ENCODE results near the gene PARVB. TPM values are rescaled to one million over a fixed set of nuclear protein-coding genes. Genes with fewer than 3 reads are reported as not detected.
A peak's percentile ranks its signal among the peaks of the same experiment; 100 is the strongest.

PARVB gene
- 34.6 TPM for polyA plus RNA-seq (2013, experiment 1 of 2; ENCODE audit: insufficient read length)
- polyA plus RNA-seq (2013, experiment 2 of 2; ENCODE audit: insufficient read length), result 33.2 TPM

- DNase-seq, result peak; percentile 31
These were observed at the start of gene PARVB for GRCh38 chr22:44024288-44024921. TSS of gene PARVB (plus strand) at chr22:44024302. CDS start at chr22:44024340, 38 bp downstream.

GRCh38 chr22:43975041-43975440, 49.1 kb upstream of the PARVB start:
- no peak for DNase-seq

- no peak for DNase-seq
These were observed 47.0 kb upstream of the PARVB start for GRCh38 chr22:43976861-43977795.

DNA sequence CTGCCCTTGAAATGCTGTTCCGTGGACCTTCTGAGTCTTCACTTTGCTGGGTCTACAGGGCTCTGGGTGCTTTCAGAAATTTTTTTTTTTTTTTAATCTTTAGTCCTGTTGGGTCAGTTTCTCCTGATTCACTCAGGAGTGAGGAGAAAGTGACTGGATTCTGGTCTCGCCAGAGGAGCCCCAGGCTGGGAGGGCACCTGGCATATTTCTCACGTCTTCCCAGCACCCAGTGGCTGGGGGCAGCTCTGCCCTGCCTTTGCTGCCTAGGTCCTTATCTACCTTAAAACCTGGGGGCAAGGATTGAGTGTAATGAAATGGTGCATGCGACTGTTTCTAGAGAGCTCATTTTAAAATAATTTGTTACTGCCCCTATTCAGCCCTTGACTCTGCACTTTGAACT, 45.5 kb upstream of the PARVB start:
- no peak for DNase-seq

- DNase-seq, result no peak
These were observed 43.5 kb upstream of the PARVB start for GRCh38 chr22:43980579-43980978.

DNA sequence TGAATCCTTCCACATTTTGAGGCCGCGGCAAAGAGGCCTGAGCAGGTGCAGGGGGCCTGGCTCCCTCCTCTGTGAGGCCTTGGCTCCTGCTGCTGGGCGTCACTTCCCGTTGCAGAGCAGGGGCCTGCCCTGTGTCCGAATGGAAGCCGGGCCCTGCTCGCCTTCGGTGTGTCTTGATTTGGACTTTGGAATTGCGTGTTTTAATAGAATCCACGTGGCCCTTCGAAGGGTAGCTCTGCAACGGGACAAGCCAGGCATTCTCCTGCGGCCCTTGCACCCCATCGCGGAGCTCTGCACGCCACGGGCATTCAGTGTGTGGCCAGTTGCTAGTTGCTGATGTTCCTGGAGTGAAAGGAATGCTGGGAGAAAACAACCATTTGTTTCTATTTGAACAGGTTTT, 43.1 kb upstream of the PARVB start:
- DNase-seq, result no peak

DNA sequence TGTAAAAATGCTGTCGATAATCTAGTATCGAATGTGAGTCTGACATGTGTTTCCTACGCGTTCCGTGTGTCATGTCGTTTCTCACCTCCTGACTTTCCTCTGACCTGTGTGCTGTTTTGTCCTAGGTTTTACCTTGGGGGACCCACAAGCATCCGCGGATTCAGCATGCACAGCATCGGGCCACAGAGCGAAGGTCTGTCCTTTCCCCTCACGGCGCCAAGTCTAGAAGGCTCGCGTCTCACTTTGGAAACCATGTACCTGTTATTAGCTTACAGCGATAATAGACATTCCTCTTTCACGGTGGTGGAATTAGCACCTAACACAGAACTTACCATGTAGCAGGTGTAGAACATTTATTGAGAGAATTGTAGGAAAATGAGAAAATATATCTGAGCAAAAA, 40.3 kb upstream of the PARVB start:
- no peak for DNase-seq

- DNase-seq, result no peak
These were observed 38.6 kb upstream of the PARVB start for GRCh38 chr22:43985532-43985931.

- no peak for DNase-seq
These were observed 35.8 kb upstream of the PARVB start for GRCh38 chr22:43988116-43988820.

- DNase-seq, result no peak
These were observed 35.1 kb upstream of the PARVB start for GRCh38 chr22:43988960-43989359.

DNA sequence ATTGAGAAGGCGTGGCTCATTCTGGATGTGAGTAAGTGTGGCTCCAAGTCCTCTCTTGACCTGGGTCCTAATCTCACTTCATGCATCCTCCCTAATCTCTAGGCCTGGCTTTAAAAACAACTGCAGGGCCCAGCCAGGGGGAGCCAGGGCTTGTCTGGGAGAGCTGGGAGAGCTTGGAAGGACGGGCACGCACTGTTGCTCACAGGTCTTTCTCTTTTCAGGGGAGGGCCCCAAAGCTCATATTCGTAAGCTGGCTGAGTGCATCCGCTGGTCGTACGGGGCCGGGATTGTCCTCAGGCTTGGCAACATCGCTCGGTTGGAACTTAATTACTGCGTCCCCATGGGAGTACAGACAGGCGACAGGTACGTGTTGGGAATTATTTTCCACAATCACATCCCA, 34.1 kb upstream of the PARVB start:
- DNase-seq, result no peak

DNA sequence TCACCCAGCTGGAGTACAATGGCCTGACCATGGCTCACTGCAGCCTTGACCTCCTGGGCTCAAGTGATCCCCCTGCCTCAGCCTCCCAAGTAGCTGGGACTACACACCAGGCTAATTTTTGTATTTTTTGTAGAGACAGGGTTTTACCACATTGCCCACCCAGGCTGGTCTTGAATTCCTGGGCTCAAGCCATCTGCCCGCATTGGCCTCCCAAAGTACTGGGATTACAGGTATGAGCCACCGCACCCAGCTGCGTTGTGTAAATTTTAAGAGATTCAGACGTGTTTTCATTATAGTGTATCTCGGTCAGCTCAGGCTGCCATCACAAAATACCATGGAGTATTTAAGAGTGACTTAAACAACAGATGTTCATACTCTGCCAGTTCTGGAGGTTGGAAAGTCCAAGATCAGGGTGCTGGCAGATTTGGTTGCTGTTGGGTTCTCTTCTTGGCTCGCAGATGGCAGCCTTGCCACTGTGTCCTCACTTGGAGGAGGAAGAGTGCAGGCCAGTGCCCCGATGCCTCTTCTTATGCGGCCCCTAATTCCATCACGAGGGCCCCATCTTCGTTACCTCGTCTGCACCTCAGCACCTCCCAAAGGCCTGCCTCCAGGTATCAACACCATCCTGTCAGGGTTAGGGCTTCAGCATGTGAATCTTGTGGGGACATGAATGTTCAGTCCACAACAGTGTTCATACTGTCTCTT, 32.6 kb upstream of the PARVB start:
- DNase-seq, result no peak

DNA sequence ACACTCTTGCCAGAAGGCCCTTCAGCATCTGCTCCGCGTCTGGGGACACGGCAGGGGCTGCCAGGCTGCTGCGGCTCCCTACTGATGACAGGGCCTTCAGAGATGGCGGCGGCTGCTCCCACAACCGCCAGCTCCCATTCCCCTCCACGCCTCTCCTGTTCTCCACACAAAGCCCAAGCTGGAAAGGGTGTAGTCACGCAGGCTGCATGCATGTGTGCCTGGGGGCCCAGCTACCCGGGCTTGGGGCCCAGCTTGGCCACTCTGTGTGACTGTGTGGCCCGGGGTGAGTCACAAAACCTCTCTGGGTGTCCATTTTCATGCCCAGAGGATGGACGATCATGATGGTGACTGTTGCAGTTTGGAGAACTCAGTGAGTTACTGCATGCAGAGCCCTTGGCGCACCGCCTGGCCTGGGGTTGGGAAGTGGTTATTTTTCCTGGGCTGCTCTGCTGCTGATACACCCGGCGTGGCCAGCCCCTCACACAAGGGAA, 31.7 kb upstream of the PARVB start:
- DNase-seq, result peak; percentile 74

- peak; percentile 60 for DNase-seq
These were observed 30.9 kb upstream of the PARVB start for GRCh38 chr22:43993072-43993760.

DNA sequence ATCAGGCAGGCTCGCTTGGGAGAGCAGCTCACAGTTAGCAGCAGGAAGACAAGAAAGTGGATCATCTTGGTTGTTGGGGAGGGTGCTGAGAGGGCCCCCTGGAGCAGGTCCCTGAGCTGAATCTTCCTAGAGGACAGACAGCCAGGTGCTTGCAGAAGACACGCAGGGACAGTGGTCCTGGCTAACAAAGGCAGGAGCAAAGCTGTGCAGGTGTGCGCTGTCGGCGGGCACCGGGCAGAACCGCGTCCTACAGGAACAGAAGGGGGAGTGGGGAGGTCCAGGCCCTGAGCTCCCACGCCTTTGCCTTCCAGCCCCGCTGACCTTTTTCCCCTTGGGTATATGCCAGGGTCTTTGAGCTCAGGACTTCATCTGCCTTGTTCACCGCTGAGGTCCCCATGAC, 30.1 kb upstream of the PARVB start:
- DNase-seq, result no peak

DNA sequence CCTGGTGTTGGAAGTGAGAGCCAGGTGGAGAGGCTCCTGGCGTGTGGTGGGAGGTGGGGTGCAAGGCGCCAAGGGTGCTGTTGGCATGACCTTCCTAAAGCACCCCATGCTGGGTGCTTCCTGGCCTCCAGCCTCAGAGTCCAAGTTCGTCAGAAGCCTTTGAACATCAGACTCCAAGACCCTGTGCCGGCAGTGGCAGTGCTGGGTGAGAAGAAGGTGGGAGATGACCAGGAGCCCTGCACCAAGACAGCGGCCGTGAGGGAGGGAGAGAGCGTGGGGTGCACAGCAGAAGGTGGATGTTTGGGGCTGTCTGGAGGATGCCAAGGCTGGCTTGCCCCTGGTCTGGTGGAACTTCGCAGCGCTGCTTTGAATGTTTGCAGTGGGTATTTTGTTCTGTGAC, 29.7 kb upstream of the PARVB start:
- no peak for DNase-seq

GRCh38 chr22:43995057-43995685, 28.9 kb upstream of the PARVB start:
- no peak for DNase-seq

- DNase-seq, result no peak
These were observed 28.3 kb upstream of the PARVB start for GRCh38 chr22:43995798-43996169.

DNA sequence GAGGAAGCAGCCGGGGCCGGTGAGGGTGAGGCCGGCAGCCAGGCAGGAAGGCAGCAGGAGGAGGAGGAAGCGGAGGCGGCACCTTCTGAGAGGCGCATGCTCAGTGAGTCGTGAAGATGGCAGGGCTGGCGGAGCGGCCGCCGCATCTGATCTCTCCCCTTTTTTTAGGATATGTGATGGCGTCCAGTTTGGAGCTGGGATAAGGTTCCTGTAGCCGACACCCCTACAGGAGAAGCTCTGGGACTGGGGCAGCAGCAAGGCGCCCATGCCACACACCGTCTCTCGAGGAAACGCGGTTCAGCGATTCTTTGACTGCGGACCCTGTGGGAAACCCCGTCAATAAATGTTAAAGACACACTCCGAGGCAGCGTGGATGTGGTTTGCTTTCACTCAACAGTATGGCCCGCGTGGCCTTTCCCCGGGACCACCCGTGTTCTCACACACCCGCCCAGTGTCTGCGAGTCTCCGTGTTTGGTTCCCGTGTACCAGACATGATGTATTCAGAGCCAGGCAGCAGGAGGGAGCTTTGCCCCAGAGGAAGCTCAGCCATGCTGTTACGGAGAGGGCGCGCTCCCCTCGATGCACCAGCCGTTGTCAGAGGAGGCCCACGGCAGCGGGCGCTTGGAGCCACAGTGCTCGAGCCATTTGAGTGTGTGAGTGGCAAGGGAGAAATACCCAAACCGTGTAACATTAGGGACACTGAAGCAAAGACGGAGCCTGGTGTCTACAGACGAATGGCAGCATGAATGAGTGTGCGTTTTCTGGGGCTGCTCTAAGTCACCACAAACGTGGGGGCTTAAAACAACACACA, 27.7 kb upstream of the PARVB start:
- DNase-seq, result no peak

- DNase-seq, result no peak
These were observed 27.2 kb upstream of the PARVB start for GRCh38 chr22:43996981-43997265.

Data from fibroblast of skin of scalp (primary cell).